DMS114 treated with DMSO at 0.1 percent for 48 hours (cell line): ENCODE measurements around the gene ID3.
"Not testable (repeated sequence)": the region's sequence is repeated elsewhere in the genome, so short reads cannot be mapped to it uniquely, and the experiment has no call there.

Experiments used
- DNase-seq: peaks from one replicate; lab custom pipeline; 2025; ENCODE audit not compliant: unreplicated experiment; lab: John Stamatoyannopoulos, UW

Gene ID3

GRCh38 chr1:23553231-23554126 is 5.8 kb downstream of the ID3 start:
- no peak for DNase-seq

- no peak for DNase-seq
Measured at GRCh38 chr1:23551849-23552248, 7.5 kb downstream of the ID3 start.

- no peak for DNase-seq
Measured at GRCh38 chr1:23548704-23549143, 10.6 kb downstream of the ID3 start.

- no peak for DNase-seq
Measured at GRCh38 chr1:23546897-23547584, 12.3 kb downstream of the ID3 start.

- DNase-seq = no peak
Measured at GRCh38 chr1:23545851-23546250, 13.4 kb downstream of the ID3 start.

GRCh38 chr1:23544444-23545389 is 14.6 kb downstream of the ID3 start:
- peak; percentile 71 for DNase-seq

GRCh38 chr1:23543707-23544443 is 15.4 kb downstream of the ID3 start:
- no peak for DNase-seq

- DNase-seq = not testable (repeated sequence)
Measured at GRCh38 chr1:23542940-23543339, 16.4 kb downstream of the ID3 start.

- peak; percentile 83 for DNase-seq
Measured at GRCh38 chr1:23539698-23540266, 19.5 kb downstream of the ID3 start.

GRCh38 chr1:23537296-23537973 is 21.9 kb downstream of the ID3 start:
- no peak for DNase-seq

- no peak for DNase-seq
Measured at GRCh38 chr1:23533246-23534023, 25.9 kb downstream of the ID3 start.

- no peak for DNase-seq
Measured at GRCh38 chr1:23531562-23532094, 27.7 kb downstream of the ID3 start.

- DNase-seq = peak; percentile 76
Measured at GRCh38 chr1:23530747-23531561, 28.3 kb downstream of the ID3 start, which contains the start of gene E2F2. Gene E2F2, minus strand, starts transcription at chr1:23531233. Its CDS starts 440 bp downstream, at chr1:23530793.

- DNase-seq = no peak
Measured at GRCh38 chr1:23530087-23530746, 29.1 kb downstream of the ID3 start.

- peak; percentile 11 for DNase-seq
Measured at GRCh38 chr1:23529146-23530086, 29.9 kb downstream of the ID3 start.
